ENCODE results near the gene TMEM106B. TPM values are rescaled to one million over a fixed set of nuclear protein-coding genes. Genes with fewer than 3 reads are reported as not detected.

TMEM106B gene
- total and polyA plus RNA-seq, 2 of the 8 experiments (the other 6 are each of a cell fraction or from before 2014, with no cell fraction given) = 16.0 to 29.1 TPM

DNA sequence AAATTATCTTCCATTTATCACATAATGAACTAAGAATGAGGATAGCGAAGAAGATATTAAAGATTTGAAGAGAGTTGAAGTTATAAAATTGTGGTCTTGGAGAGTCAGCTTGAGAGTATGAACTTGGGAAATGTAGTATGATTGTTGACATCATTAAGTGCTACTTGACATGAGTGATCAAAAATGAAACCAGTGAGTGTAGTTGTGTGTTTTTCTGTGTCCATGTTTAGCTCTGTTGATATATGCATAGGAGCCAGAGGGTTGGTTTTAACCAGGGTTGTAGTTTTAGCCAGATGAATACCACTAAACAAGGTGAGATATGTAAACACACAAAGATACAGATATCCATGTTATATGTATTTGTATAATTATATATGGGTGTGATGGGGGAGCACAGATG is 6.2 kb downstream of the TMEM106B start:
- TF ChIP-seq RAD21 (IDR thresholded peaks at IDR 0.05 in 1 of 2, conservative IDR thresholded peaks at IDR 0.05 in 1 of 2; ENCODE audit: low read depth in 2 of 2, low read length in 2 of 2) = no peak
- no peak for TF ChIP-seq JUN (IDR thresholded peaks at IDR 0.05; ENCODE audit: low read depth, low read length)
- no peak for TF ChIP-seq POU5F1 (IDR thresholded peaks at IDR 0.05; ENCODE audit: low read depth, low read length)
- TF ChIP-seq JUND (IDR thresholded peaks at IDR 0.05; ENCODE audit: low read length) = no peak
- H3K18ac ChIP-seq (ENCODE audit: extremely low read depth, low read length) = no peak overlapping the region
- H2AK5ac ChIP-seq (ENCODE audit: low read depth, low read length) = no peak overlapping the region
- no peak overlapping the region for H2BK20ac ChIP-seq (ENCODE audit: low read length)
- H2BK12ac ChIP-seq (ENCODE audit: low read depth, low read length) = no peak overlapping the region
- no peaks in the 10 kb centered on the region for H3K79me1 ChIP-seq (ENCODE audit: low read depth, low read length)
- H3K4me2 ChIP-seq (ENCODE audit: insufficient read depth in 1 of 2, low read depth in 2 of 2, low read length in 2 of 2) = no peak overlapping the region
- no peak overlapping the region for H2BK5ac ChIP-seq (ENCODE audit: low read depth, low read length)
- H3K4me3 ChIP-seq (ENCODE audit: extremely low read depth in 1 of 4, insufficient read depth in 2 of 4, low read depth in 3 of 4, low read length in 4 of 4) = no peak overlapping the region
- H3K56ac ChIP-seq (replicated peaks; ENCODE audit: insufficient read length, low read depth, low read length) = no peak overlapping the region
- no peak overlapping the region for H3K27ac ChIP-seq (ENCODE audit: low read depth, low read length)
- no peak overlapping the region for H4K91ac ChIP-seq (replicated peaks; ENCODE audit: insufficient read length, low read length)
- peaks cover 0 to 22% of the 10 kb centered on the region in 2 experiments; a peak in 2 of 4 replicates for H3K79me2 ChIP-seq (ENCODE audit: control insufficient read depth in 1 of 2, insufficient read depth in 2 of 2, low read length in 2 of 2)
- no peaks in the 10 kb centered on the region; the same call in 1 of the 2 replicates for H3K23me2 ChIP-seq (ENCODE audit: low read depth, low read length)
- no peaks in the 10 kb centered on the region for H4K20me1 ChIP-seq (replicated peaks in 1 of 2; ENCODE audit: control insufficient read depth in 1 of 2, insufficient read depth in 2 of 2, low read length in 2 of 2)
- H4K8ac ChIP-seq (ENCODE audit: extremely low read depth, insufficient read depth, low read length) = no peak overlapping the region
- H3K4me1 ChIP-seq (replicated peaks in 1 of 4; ENCODE audit: control insufficient read depth in 3 of 4, insufficient read depth in 4 of 4, low read length in 3 of 4) = no peaks in the 10 kb centered on the region
- no peaks in the 10 kb centered on the region for H3K27me3 ChIP-seq (replicated peaks in 1 of 4; ENCODE audit: control insufficient read depth in 3 of 4, extremely low read depth in 1 of 4, insufficient read depth in 3 of 4, low read length in 3 of 4)
- H3K9ac ChIP-seq (replicated peaks in 1 of 4; ENCODE audit: extremely low read depth in 1 of 4, low read depth in 3 of 4, low read length in 3 of 4) = no peak overlapping the region
- H3K36me3 ChIP-seq (ENCODE audit: control insufficient read depth in 2 of 4, insufficient read depth in 4 of 4, low read length in 3 of 4) = peaks cover 0 to 20% (median 3%) of the 10 kb centered on the region in 4 experiments; a peak in 4 of 8 replicates
- no peak overlapping the region for H3K23ac ChIP-seq (ENCODE audit: insufficient read length)
- ChIA-PET CTCF (ENCODE audit: partially characterized antibody) (interaction anchor here (1.4 to 1.7 kb wide), 2 partner anchors 105 to 149 kb away, joined by 4 read pairs; no protein-coding TSS in a partner anchor), POLR2A (ENCODE audit: partially characterized antibody) (no interaction called here)
- H3K4ac ChIP-seq (replicated peaks; ENCODE audit: insufficient read length, low read depth, low read length) = no peak overlapping the region
- no peak overlapping the region for H2BK15ac ChIP-seq (ENCODE audit: low read length)
- no peak overlapping the region for H3K14ac ChIP-seq (ENCODE audit: insufficient read length)
- H2BK120ac ChIP-seq (replicated peaks; ENCODE audit: low read depth, low read length) = no peak overlapping the region
- no peaks in the 10 kb centered on the region for H3K9me3 ChIP-seq (ENCODE audit: insufficient read depth in 2 of 2, low read depth in 1 of 2, low read length in 1 of 2)
- DNase-seq (ENCODE audit: low read depth in 1 of 2, low spot score in 2 of 2) = no peak
- 88 to 100% methylated on average over 1 of the region's 1 CpG for WGBS, 2 experiments (ENCODE audit: extremely low coverage in 1 of 2, insufficient coverage in 1 of 2, insufficient read length in 1 of 2, insufficient replicate concordance in 2 of 2, low coverage in 1 of 2, low lambda C conversion rate in 2 of 2, missing lambda C conversion rate in 1 of 2)
- H4K5ac ChIP-seq (ENCODE audit: insufficient read length, low read depth, low read length) = no peak overlapping the region
- H2AFZ ChIP-seq (ENCODE audit: low read length) = no peak overlapping the region
- no peak for FAIRE-seq

Data from H1 (cell line).